GM21717 (cell line): ENCODE results near the gene MAP1A.
"Not testable (repeated sequence)": the region's sequence is repeated elsewhere in the genome, so short reads cannot be mapped to it uniquely, and the experiment has no call there.

Experiments used
- ATAC-seq: cut with Tn5 transposase; IDR thresholded peaks from one replicate; pipeline ENCODE4 v1.9.1; 2021; ENCODE audit warnings: mild to moderate bottlenecking, moderate library complexity; ENCODE audit not compliant: unreplicated experiment

MAP1A gene

DNA sequence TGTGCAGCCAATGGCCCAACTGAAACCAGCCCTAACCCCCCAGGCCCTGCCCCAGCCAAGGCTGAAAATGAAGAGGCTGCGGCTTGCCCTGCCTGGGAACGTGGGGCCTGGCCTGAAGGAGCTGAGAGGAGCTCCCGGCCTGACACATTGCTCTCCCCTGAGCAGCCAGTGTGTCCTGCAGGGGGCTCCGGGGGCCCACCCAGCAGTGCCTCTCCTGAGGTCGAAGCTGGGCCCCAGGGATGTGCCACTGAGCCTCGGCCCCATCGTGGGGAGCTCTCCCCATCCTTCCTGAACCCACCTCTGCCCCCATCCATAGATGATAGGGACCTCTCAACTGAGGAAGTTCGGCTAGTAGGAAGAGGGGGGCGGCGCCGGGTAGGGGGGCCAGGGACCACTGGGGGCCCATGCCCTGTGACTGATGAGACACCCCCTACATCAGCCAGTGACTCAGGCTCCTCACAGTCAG is 11.2 kb downstream of the MAP1A start:
- ATAC-seq = no peak

DNA sequence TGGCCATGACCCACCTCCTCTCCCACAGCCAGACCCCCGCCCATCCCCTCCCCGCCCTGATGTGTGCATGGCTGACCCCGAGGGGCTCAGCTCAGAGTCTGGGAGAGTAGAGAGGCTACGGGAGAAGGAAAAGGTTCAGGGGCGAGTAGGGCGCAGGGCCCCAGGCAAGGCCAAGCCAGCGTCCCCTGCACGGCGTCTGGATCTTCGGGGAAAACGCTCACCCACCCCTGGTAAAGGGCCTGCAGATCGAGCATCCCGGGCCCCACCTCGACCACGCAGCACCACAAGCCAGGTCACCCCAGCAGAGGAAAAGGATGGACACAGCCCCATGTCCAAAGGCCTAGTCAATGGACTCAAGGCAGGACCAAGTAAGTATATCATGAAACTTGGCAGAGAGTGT is 11.7 kb downstream of the MAP1A start:
- ATAC-seq = no peak

- ATAC-seq = no peak
Observed at GRCh38 chr15:43529587-43530345, 12.4 kb downstream of the MAP1A start.

GRCh38 chr15:43531018-43531670 is 13.7 kb downstream of the MAP1A start:
- no peak for ATAC-seq

GRCh38 chr15:43532826-43533225 is 15.4 kb downstream of the MAP1A start:
- not testable (repeated sequence) for ATAC-seq

GRCh38 chr15:43534897-43535296 is 17.5 kb downstream of the MAP1A start:
- no peak for ATAC-seq

GRCh38 chr15:43538091-43538490 is 20.7 kb downstream of the MAP1A start:
- ATAC-seq = no peak

GRCh38 chr15:43541785-43542184 is 24.4 kb downstream of the MAP1A start:
- ATAC-seq = no peak

- no peak for ATAC-seq
Observed at GRCh38 chr15:43544266-43544665, 26.9 kb downstream of the MAP1A start.

- ATAC-seq = no peak
Observed at GRCh38 chr15:43545426-43545825, 28.0 kb downstream of the MAP1A start.

DNA sequence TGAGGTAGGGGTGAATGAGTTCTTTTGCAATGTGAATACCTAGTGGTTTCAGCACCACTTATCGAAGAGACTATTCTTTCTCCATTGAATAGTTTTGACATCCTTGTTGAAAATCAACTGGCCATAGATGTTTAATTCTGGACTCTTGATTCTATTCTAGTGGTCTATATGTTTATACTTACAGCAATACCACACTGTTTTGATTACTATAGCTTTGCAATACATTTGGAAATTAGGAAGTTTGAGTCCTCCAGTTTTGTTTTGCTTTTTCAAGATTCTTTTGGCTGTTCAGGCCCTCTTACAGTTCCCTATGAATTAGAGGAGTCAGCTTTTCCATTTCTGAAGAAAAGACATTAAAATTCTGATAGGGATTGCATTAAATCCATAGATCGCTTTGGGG is 30.1 kb downstream of the MAP1A start:
- ATAC-seq = no peak

DNA sequence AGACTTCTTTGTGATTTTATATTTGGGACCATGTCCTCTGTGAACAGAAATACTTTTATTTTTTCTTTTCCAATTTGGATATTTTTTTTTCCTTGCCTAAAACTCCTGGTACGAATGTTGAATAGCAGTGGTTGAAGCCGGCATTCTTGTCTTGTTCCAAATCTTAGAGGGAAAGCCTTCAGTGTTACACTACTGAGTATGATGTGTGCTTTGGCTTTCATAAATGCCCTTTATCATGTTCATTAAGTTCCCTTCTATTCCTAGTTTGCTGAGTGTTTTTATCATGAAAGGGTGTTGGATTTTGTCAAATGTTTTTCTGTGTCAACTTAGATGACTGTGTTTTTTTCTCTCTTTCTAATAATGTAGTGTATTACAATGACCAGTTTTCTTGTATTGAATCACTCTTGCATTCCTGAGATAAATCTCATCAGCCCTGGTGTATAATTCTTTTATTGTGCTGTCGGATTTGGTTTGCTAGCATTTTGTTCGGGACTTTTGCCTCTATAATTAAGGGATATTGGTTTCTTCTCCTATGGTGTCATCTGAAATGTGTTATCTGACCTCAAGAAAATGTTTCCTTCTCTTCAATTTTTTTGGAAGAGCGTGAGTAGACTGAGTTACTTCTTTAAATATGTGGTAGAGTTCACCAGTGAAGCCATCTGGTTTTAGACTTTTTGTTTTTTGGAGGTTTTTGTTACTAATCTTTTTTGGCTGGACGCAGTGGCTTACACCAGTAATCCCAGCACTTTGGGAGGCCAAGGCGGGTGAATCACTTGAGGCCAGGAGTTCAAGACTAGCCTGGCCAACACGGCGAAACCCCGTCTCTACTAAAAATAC is 33.3 kb downstream of the MAP1A start:
- no peak for ATAC-seq

GRCh38 chr15:43552256-43552655 is 34.8 kb downstream of the MAP1A start:
- ATAC-seq = no peak

DNA sequence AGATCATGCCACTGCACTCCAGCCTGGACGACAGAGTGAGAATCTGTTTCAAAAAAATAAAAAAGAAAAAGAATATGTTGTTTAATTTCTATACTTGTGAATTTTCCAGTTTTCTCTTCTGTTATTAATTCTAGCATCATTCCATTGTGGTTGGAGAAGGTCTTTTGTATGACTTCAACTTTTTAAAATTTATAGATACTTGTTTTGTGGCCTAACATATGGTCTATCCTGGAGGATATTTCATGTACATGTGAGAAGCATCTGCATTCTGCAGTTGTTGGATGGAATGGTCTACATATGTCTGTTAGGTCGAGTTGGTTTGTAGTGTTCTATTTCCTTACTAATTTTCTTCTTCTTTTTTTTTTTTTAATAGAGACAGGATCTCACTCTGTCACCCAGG is 35.6 kb downstream of the MAP1A start:
- ATAC-seq = no peak

- ATAC-seq = not testable (repeated sequence)
Observed at GRCh38 chr15:43562753-43563152, 45.3 kb downstream of the MAP1A start.

DNA sequence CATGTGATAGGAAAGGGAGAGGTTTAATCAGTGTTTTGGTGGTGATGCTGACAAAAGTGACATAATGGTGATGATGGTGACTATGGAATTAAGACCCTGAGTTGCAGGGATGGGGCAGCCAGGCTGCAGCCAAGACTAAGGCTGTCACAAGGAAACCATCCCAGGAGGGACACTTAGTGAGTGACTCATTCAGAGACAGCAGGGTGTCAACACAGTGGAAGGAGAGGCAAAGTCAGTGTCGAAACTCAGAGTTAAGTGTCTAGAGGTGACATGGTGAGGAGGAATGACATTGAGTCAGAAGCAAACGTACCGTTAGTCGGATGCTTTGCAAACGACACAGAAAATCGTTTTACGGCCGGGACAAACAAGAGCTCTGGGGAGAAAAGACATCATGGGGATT is 46.4 kb downstream of the MAP1A start:
- not testable (repeated sequence) for ATAC-seq

- ATAC-seq = not testable (repeated sequence)
Observed at GRCh38 chr15:43566615-43567014, 49.2 kb downstream of the MAP1A start.

DNA sequence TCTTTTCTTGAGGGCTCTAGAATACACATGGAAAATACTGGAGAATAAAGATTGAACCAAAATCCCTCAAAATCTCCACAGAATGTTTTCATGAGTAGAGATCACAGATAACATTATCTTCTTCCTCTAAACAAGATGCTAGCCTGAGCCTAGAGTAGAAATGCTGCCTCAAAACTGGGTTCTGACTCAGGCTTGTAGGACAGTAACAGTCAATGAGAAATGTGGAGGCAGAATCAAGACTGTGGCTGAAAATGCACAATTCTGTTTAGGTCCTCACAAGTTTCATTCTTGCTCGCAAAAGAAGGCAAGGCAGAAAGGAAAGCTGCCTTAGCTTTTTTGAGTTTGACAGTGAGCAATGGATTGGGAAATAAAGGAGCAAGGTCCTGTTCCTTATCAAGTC is 57.2 kb downstream of the MAP1A start:
- not testable (repeated sequence) for ATAC-seq
